HG03378 (cell line): ENCODE data around the gene MATN3.

Experiments
- ATAC-seq: cut with Tn5 transposase; IDR thresholded peaks from one replicate; pipeline ENCODE4 v1.9.1; 2021; ENCODE audit warnings: mild to moderate bottlenecking, moderate library complexity; ENCODE audit not compliant: unreplicated experiment

The MATN3 gene

DNA sequence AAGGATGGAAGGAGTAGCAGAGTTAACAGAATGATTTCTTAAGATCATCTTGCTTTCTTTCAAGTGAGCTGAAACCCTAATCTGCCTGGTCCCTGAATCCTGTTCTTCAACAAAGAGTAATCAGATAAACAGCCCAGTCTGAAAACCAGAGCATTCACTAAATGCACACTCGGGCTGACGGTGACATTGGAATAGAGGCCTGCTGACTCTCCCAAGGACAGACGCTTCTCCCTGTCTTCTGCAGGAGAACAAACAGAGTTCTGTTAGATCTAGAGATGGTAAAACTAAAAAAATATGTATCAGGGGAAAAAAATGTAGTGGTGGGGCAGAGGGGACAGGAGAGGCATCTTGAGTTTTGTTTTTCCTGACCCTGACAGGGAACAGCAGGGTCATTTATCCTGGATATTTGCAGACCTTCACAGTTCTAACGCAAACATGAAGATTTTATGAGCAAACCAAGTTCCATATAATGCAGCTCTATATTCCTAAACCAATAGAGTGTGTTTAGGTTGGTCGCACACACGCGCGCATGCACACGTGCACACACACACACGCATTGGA is 7.3 kb downstream of the MATN3 start:
- no peak for ATAC-seq

DNA sequence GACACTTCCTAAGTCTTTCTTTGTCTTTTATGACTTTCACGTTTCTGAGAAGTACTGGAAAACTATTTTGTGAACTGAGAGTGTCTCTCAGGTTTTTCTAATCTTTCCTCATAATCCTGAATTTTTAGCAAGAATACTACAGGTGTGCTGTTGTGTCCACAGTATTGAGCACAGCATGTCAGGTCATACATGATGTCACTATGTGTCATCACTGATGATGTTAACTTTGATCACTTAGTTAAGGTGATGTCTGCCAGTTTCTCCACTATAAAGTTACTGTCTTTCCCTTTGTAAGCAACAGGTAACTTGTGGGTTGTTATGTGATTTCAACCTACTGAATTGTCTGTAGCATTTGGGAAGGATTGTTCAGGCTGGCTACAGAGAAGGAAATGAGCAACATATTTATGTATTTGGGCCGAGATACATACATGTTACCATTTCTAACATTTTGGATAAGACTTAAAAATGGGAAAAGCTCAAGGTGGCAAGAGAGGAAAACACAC is 11.1 kb downstream of the MATN3 start:
- no peak for ATAC-seq

DNA sequence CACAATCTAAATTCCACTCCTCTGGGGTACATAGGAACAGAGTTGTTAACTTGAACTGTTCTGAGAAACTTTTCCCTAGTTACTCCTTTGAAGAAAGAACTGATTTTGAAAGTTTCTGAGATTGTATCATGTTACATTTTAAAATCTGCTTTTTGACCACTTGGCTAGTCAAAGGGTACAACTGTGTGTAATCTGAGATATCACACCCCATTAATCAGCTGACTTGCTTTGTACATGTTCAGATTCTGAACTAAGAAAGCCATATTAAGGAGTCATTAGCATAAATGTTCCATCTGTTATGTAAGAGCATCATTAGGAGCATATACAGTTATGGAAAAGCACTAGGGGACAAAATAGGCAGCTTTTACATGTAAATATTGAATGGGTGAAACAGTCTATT is 18.7 kb downstream of the MATN3 start:
- no peak for ATAC-seq

DNA sequence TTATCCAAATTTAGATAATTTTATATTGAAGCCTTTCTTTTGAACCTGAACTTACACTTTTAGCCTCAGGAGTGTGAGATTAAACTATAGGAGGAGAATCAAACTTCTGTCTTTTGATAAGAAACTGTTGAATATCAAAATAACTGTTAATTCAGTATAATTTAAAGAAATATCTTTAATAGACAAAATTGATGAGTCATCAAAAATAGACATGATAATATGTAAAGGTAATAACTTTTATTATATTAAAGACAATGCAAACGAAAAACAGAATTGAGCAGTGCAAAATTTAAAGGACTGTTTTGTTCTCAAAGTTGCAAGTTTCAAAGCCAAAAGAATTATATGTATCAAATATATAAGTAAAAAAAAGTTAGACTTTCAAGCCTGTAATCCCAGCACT is 20.6 kb downstream of the MATN3 start:
- ATAC-seq = no peak

DNA sequence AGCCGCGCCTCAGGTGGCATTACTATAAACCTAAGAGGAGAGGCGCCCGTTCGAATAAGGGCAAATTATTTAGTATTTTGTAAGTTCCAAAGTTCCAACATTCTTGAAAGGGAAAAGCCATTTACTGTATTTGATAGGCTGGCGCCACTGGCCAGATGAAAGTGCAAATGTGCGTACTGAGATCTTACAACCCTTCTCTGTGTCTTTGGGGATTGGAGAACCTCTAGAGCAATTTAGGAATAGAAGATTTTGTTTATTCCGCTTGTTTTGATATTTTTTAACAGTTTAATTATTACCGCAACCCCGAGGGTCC is 22.1 kb downstream of the MATN3 start:
- ATAC-seq = no peak

GRCh38 chr2:19989667-19990415 is 22.6 kb downstream of the MATN3 start, which contains the start of gene WDR35:
TSS of gene WDR35 (minus strand) at chr2:19990105. CDS start at chr2:19990015, 90 bp downstream.
- ATAC-seq = peak; percentile 75

DNA sequence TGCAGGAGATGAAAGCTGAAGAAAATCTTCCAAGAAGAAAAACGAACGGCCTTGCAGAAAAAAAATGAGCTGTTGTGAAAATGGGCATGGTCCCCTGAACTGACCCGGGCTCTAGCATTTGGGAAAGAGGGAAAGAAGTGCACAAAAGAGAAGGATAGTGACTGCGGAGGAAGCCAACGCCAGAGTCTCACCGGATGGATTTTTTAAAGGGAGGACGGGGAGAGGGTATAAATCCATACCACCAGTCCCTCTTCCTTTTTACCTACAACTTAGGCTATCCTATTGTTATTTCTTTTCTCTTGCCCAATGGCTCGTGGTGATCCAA is 23.2 kb downstream of the MATN3 start:
- no peak for ATAC-seq

GRCh38 chr2:19988600-19988999 is 23.9 kb downstream of the MATN3 start:
- no peak for ATAC-seq

GRCh38 chr2:19987936-19988335 is 24.5 kb downstream of the MATN3 start:
- peak; percentile 85 for ATAC-seq

GRCh38 chr2:19982268-19982667 is 30.2 kb downstream of the MATN3 start:
- no peak for ATAC-seq

GRCh38 chr2:19979932-19980331 is 32.5 kb downstream of the MATN3 start:
- ATAC-seq = no peak

GRCh38 chr2:19973466-19973865 is 39.0 kb downstream of the MATN3 start:
- no peak for ATAC-seq

- no peak for ATAC-seq
Measured at GRCh38 chr2:19971691-19972090, 40.8 kb downstream of the MATN3 start.

DNA sequence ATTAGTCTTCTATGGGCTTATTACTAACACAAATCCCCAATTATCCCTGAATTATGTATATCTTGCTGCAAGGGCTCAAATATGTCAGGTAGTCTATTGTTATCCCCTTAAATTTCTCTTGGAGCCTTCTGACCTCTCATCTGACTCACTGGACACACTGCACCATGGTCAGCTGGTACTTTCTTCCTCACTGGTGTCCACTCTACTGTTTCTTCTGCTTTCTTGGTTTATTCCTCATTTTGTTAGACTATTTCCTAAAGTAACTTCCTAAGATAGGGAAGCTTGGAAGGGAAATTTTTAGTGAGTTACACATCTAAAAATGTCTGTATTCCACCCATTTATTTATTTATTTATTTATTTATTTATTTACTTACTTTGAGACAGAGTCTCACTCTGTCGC is 49.1 kb downstream of the MATN3 start:
- no peak for ATAC-seq

GRCh38 chr2:19955544-19956422 is 56.7 kb downstream of the MATN3 start:
- ATAC-seq = peak; percentile 90

GRCh38 chr2:19949071-19949470 is 63.4 kb downstream of the MATN3 start:
- ATAC-seq = no peak

DNA sequence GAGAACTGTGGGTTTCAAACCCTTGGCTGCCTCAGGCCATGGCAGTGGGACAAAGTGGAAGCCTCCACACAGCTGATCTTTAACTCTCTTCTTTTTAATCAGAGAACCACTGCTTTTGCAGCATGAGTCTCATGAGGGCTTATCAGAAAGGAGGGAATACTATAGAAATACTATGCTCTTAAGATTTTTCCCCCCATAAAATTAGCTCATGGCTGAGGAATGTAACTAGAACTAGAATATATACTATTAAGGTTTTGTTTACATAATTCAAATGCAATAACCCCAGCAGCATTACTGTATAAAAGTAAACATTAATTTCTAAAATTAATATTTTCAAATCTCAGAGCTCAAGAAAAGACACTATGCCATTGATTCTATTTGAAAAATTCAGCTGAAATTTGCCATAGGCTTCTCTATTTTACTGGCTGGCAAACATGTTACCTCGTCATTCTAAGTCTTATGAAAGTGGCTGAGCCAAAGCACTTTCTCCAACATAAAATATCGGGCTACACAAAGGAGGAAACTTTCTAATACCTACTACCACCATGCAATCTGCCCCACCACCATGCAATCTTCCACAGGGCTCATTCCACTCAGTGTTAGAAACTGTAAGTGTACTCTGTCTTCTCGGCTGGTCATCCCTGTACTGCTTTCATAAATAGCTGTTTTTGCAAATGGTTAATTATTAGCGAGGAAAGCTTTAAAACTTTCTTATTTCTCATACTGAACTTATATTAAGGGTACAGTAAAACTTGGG is 65.1 kb downstream of the MATN3 start:
- ATAC-seq = no peak

- no peak for ATAC-seq
Measured at GRCh38 chr2:19944205-19944845, 68.1 kb downstream of the MATN3 start.

GRCh38 chr2:19943189-19943588 is 69.3 kb downstream of the MATN3 start:
- ATAC-seq = no peak

GRCh38 chr2:19942199-19942598 is 70.3 kb downstream of the MATN3 start:
- ATAC-seq = no peak
